Spinal cord (tissue), 10 donors: ENCODE data around the gene SLC6A12. TPM values are rescaled to one million over a fixed set of nuclear protein-coding genes. Genes with fewer than 3 reads are reported as not detected.
"Not testable (repeated sequence)": the region's sequence is repeated elsewhere in the genome, so short reads cannot be mapped to it uniquely, and the experiment has no call there.

Experiments used
- DNase-seq, 6 donors: peaks; one replicate each; pipeline versions ENCODE4 v3.0.0 to v3.0.0-alpha.2; 2013 to 2015; ENCODE audit warnings: low spot score in 6 of 6, low read depth in 4 of 6
- H3K27ac ChIP-seq: one replicate; pipeline ENCODE4 v1.5.1; 2013; ENCODE audit warnings: low read depth, low read length, control low read depth
- H3K27me3 ChIP-seq: one replicate; pipeline ENCODE4 v1.6.1; 2013; ENCODE audit warnings: low read length; ENCODE audit not compliant: control insufficient read depth, insufficient read depth
- H3K36me3 ChIP-seq: one replicate; pipeline ENCODE4 v1.6.1; 2013; ENCODE audit warnings: low read length; ENCODE audit not compliant: control insufficient read depth, insufficient read depth
- H3K4me1 ChIP-seq: one replicate; pipeline ENCODE4 v1.6.1; 2013; ENCODE audit warnings: low read length; ENCODE audit not compliant: control insufficient read depth, insufficient read depth
- H3K4me3 ChIP-seq: one replicate; pipeline ENCODE4 v1.5.1; 2013; ENCODE audit warnings: low read depth, low read length, control low read depth
- H3K9me3 ChIP-seq: one replicate; pipeline ENCODE4 v1.6.1; 2013; ENCODE audit warnings: low read length; ENCODE audit not compliant: control insufficient read depth, insufficient read depth
- WGBS: methylation state at CpG from one replicate; pipeline ENCODE4 v1.1.5; 2013; ENCODE audit warnings: missing lambda C conversion rate; ENCODE audit not compliant: insufficient coverage; 5-methylcytosine and 5-hydroxymethylcytosine counted together
- polyA plus RNA-seq, 2 donors: library from polyadenylated mRNA; unstranded; fragments of 120-200 nt; gene quantifications; one replicate each; pipeline ENCODE4 v1.2.1, GENCODE V29; 2013; ENCODE audit not compliant: insufficient read length in 2 of 2
- total RNA-seq, 2 donors: library from RNA; depleted of rRNA in 1 of 2; stranded (reverse); fragments of 120-200 nt in 1 of 2; fragments of >200 nt in 1 of 2; gene quantifications; one replicate each; pipeline versions ENCODE4 v1.2.3 to v1.2.4, GENCODE V29; 2013 to 2014
- donor health status: healthy.

Gene SLC6A12
- total and polyA plus RNA-seq, 4 donors, result 17.6 to 91.0 (median 45.3) TPM

GRCh38 chr12:237026-237815 is 23.3 kb upstream of the SLC6A12 start:
- Histone ChIP-seq H3K4me3 (no peak overlapping the region), H3K9me3 (no peaks in the 10 kb centered on the region), H3K27me3 (no peaks in the 10 kb centered on the region), H3K27ac (no peak overlapping the region), H3K36me3 (no peaks in the 10 kb centered on the region), H3K4me1 (peaks cover 13% of the 10 kb centered on the region)
- no peak for DNase-seq
- WGBS, result 95% methylated on average over 9 of the region's 13 CpGs

GRCh38 chr12:236445-236844 is 22.5 kb upstream of the SLC6A12 start:
- Histone ChIP-seq H3K4me3 (no peak overlapping the region), H3K27me3 (no peaks in the 10 kb centered on the region), H3K9me3 (no peaks in the 10 kb centered on the region), H3K4me1 (peaks cover 14% of the 10 kb centered on the region), H3K27ac (no peak overlapping the region), H3K36me3 (no peaks in the 10 kb centered on the region)
- 80% methylated on average over 3 of the region's 3 CpGs for WGBS
- no peak for DNase-seq

- WGBS, result no CpG with 5 or more reads among the region's 4 CpGs
- H3K27me3 ChIP-seq, H3K36me3 ChIP-seq, H3K4me3 ChIP-seq, H3K27ac ChIP-seq, H3K9me3 ChIP-seq, DNase-seq: not testable (repeated sequence)
- H3K4me1 ChIP-seq, result peaks cover 19% of the 10 kb centered on the region
These were observed 22.0 kb upstream of the SLC6A12 start for GRCh38 chr12:235967-236366.

GRCh38 chr12:234891-235415 is 21.0 kb upstream of the SLC6A12 start:
- no peak for DNase-seq
- H3K9me3 ChIP-seq, result no peaks in the 10 kb centered on the region
- 96% methylated on average over 9 of the region's 10 CpGs for WGBS

GRCh38 chr12:234019-234418 is 20.1 kb upstream of the SLC6A12 start:
- Histone ChIP-seq H3K9me3 (no peaks in the 10 kb centered on the region), H3K27me3 (no peaks in the 10 kb centered on the region), H3K36me3 (no peaks in the 10 kb centered on the region), H3K27ac (no peak overlapping the region), H3K4me3 (no peak overlapping the region), H3K4me1 (peaks cover 31% of the 10 kb centered on the region)
- 73% methylated on average over 2 of the region's 7 CpGs for WGBS
- DNase-seq, result no peak

More at GRCh38 chr12:234891-235415, 21.0 kb upstream of the SLC6A12 start:
- Histone ChIP-seq H3K27ac (no peak overlapping the region), H3K27me3 (no peaks in the 10 kb centered on the region), H3K4me3 (no peak overlapping the region), H3K36me3 (no peaks in the 10 kb centered on the region), H3K4me1 (peaks cover 23% of the 10 kb centered on the region)

GRCh38 chr12:233615-233968 is 19.6 kb upstream of the SLC6A12 start:
- Histone ChIP-seq H3K27ac (peak overlapping the region; percentile 16), H3K36me3 (no peaks in the 10 kb centered on the region), H3K4me3 (no peak overlapping the region), H3K27me3 (no peaks in the 10 kb centered on the region), H3K9me3 (no peaks in the 10 kb centered on the region), H3K4me1 (peaks cover 35% of the 10 kb centered on the region)
- DNase-seq, result no peak
- WGBS, result 79% methylated on average over 3 of the region's 3 CpGs

GRCh38 chr12:232731-233614 is 19.0 kb upstream of the SLC6A12 start:
- no peaks in the 10 kb centered on the region for H3K9me3 ChIP-seq
- H3K27me3 ChIP-seq, result no peaks in the 10 kb centered on the region
- peak overlapping the region; percentile 16 for H3K27ac ChIP-seq
- H3K36me3 ChIP-seq, result no peaks in the 10 kb centered on the region
- 43% methylated on average over 13 of the region's 19 CpGs for WGBS
- peak in 1 of 6 donors; percentile 45 for DNase-seq
- peaks cover 36% of the 10 kb centered on the region for H3K4me1 ChIP-seq
- H3K4me3 ChIP-seq, result no peak overlapping the region

- Histone ChIP-seq H3K4me1 (peaks cover 48% of the 10 kb centered on the region), H3K36me3 (no peaks in the 10 kb centered on the region), H3K9me3 (no peaks in the 10 kb centered on the region), H3K27ac (peak overlapping the region; percentile 57), H3K27me3 (no peaks in the 10 kb centered on the region), H3K4me3 (no peak overlapping the region)
- WGBS, result 33% methylated on average over 14 of the region's 14 CpGs
- DNase-seq, result peak; percentile 35 to 87 (median 56)
These were observed 17.1 kb upstream of the SLC6A12 start for GRCh38 chr12:230925-231671.
